Tongue (tissue), 2 donors: Measurements from ENCODE around the gene FBRSL1. TPM values are rescaled to one million over a fixed set of nuclear protein-coding genes. Genes with fewer than 3 reads are reported as not detected.

Experiments used
- DNase-seq: peaks from one replicate; pipeline ENCODE4 v3.0.0-alpha.2; 2015
- total RNA-seq: library from RNA; depleted of rRNA; stranded (reverse); fragments of >200 nt; gene quantifications from one replicate; pipeline ENCODE4 v1.2.3, GENCODE V29; 2014

FBRSL1 gene
- total RNA-seq, 1 donor from 2014 or later: 10.2 TPM

GRCh38 chr12:132511516-132512196, 21.7 kb downstream of the FBRSL1 start:
- DNase-seq: no peak

GRCh38 chr12:132512197-132513069, 22.5 kb downstream of the FBRSL1 start:
- no peak for DNase-seq

GRCh38 chr12:132513070-132513398, 23.1 kb downstream of the FBRSL1 start:
- no peak for DNase-seq

- DNase-seq: no peak
Measured at GRCh38 chr12:132513458-132514135, 23.6 kb downstream of the FBRSL1 start.

- DNase-seq: no peak
Measured at GRCh38 chr12:132514216-132514820, 24.4 kb downstream of the FBRSL1 start.

GRCh38 chr12:132514838-132515237, 24.9 kb downstream of the FBRSL1 start:
- DNase-seq: no peak

- DNase-seq: no peak
Measured at GRCh38 chr12:132516095-132517012, 26.4 kb downstream of the FBRSL1 start.

GRCh38 chr12:132517013-132517739, 27.2 kb downstream of the FBRSL1 start:
- DNase-seq: no peak

- DNase-seq: no peak
Measured at GRCh38 chr12:132517740-132518100, 27.8 kb downstream of the FBRSL1 start.

- no peak for DNase-seq
Measured at GRCh38 chr12:132518354-132518992, 28.5 kb downstream of the FBRSL1 start.

GRCh38 chr12:132520421-132521199, 30.7 kb downstream of the FBRSL1 start:
- no peak for DNase-seq

- no peak for DNase-seq
Measured at GRCh38 chr12:132521200-132521580, 31.2 kb downstream of the FBRSL1 start.

- no peak for DNase-seq
Measured at GRCh38 chr12:132521712-132522292, 31.9 kb downstream of the FBRSL1 start.

GRCh38 chr12:132522592-132523380, 32.8 kb downstream of the FBRSL1 start:
- DNase-seq: no peak

GRCh38 chr12:132523576-132524331, 33.8 kb downstream of the FBRSL1 start:
- DNase-seq: peak; percentile 82

GRCh38 chr12:132524405-132524804, 34.5 kb downstream of the FBRSL1 start:
- no peak for DNase-seq

GRCh38 chr12:132525011-132525832, 35.3 kb downstream of the FBRSL1 start:
- no peak for DNase-seq
